Panc1 (cell line): ENCODE data around the gene C11orf68. TPM values are rescaled to one million over a fixed set of nuclear protein-coding genes. Genes with fewer than 3 reads are reported as not detected.

ENCODE experiments used
- ATAC-seq: fragments of 200-7000 bp; cut with Tn5 transposase; 2 replicates; pipeline ENCODE4 v1.9.1; 2020; ENCODE audit warnings: mild to moderate bottlenecking, moderate library complexity
- BruUV-seq: library from RNA; stranded (reverse); fragments of 400-500 nt; replicated peaks from 2 replicates; lab custom pipeline; 2021; lab: Mats Ljungman, UMichigan
- CTCF ChIA-PET: fragments of 300-600 bp; sonication (Branson Sonifier 250); formaldehyde crosslinking; loops from one replicate; lab custom pipeline; 2022; ENCODE audit warnings: antibody characterized with exemption; lab: Charles Lee
- POLR2A ChIA-PET: fragments of 300-600 bp; sonication (Branson Sonifier 250); formaldehyde crosslinking; loops from one replicate; lab custom pipeline; 2022; ENCODE audit warnings: antibody characterized with exemption; lab: Charles Lee
- DNase-seq: peaks from one replicate; pipeline ENCODE4 v3.0.0-alpha.2; 2010; ENCODE audit warnings: low read depth, low spot score
- H3K27ac ChIP-seq: 2 replicates; pipeline ENCODE4 v1.5.1; 2011; ENCODE audit warnings: mild to moderate bottlenecking, low read length, inconsistent platforms
- H3K27me3 ChIP-seq: fragments of 200-500 bp; sonication (Bioruptor generic); 2 replicates; pipeline ENCODE4 v1.6.0; 2014; ENCODE audit warnings: low read length, inconsistent platforms; ENCODE audit not compliant: control insufficient read depth, insufficient read depth
- H3K36me3 ChIP-seq: fragments of 200-500 bp; sonication (Bioruptor generic); 2 replicates; pipeline ENCODE4 v1.5.1; 2014; ENCODE audit warnings: inconsistent platforms, mild to moderate bottlenecking, low read length, moderate library complexity; ENCODE audit not compliant: control insufficient read depth, insufficient read depth
- H3K4me1 ChIP-seq: 2 replicates; pipeline ENCODE4 v1.5.1; 2011; ENCODE audit warnings: inconsistent platforms, mild to moderate bottlenecking, low read length, moderate library complexity; ENCODE audit not compliant: control insufficient read depth, insufficient read depth
- H3K4me3 ChIP-seq, 2 experiments: 2 replicates each; pipeline ENCODE4 v1.5.1; 2011 to 2012; ENCODE audit warnings: low read depth in 2 of 2, low read length in 2 of 2, mild to moderate bottlenecking in 2 of 2, inconsistent platforms in 1 of 2, moderate library complexity in 1 of 2
- H3K9me3 ChIP-seq: fragments of 200-500 bp; sonication (Bioruptor generic); 2 replicates; pipeline ENCODE4 v1.5.1; 2014; ENCODE audit warnings: low read depth, mild to moderate bottlenecking, inconsistent platforms, low read length, moderate library complexity; ENCODE audit not compliant: control insufficient read depth, insufficient read depth
- POLR2AphosphoS5 ChIP-seq: IDR thresholded peaks from 2 replicates; pipeline ENCODE4 v1.6.1; 2012; ENCODE audit warnings: mild to moderate bottlenecking, low read depth, low read length, moderate library complexity
- SIN3A ChIP-seq: IDR thresholded peaks from 2 replicates; pipeline ENCODE4 v1.6.1; 2012; ENCODE audit warnings: low read depth, mild to moderate bottlenecking, low read length, moderate library complexity, borderline replicate concordance; ENCODE audit not compliant: insufficient read depth
- TCF7L2 ChIP-seq: IDR thresholded peaks from 2 replicates; pipeline ENCODE4 v1.6.1; 2011; ENCODE audit warnings: mild to moderate bottlenecking, low read depth, low read length, inconsistent platforms
- in situ Hi-C: cut with HindIII; loops from 2 replicates; pipeline ENCODE4 v1.10.0; 2016; ENCODE audit warnings: low sequenced_read_pairs, low pct_unique_long_range_greater_than_20kb
- intact Hi-C: fragments of 100-400 bp; cut with micrococcal nuclease; formaldehyde crosslinking; loops from one replicate; pipeline ENCODE4 v1.10.0; 2022; ENCODE audit not compliant: unreplicated experiment
- total RNA-seq: library from RNA; stranded (reverse); gene quantifications from one replicate; pipeline ENCODE4 v1.2.1, GENCODE V29; 2021; ENCODE audit not compliant: unreplicated experiment
- TF ChIP-seq, protein P1 (sequence below), 2 experiments: IDR thresholded peaks; 2 replicates each; pipeline ENCODE4 v1.6.1; 2011 to 2012; ENCODE audit warnings: low read depth in 2 of 2, control low read depth in 1 of 2, low read length in 1 of 2, mild to moderate bottlenecking in 1 of 2, moderate library complexity in 1 of 2; ENCODE audit not compliant: insufficient read depth in 1 of 2
- TF ChIP-seq, protein P2 (sequence below): fragments of 450-650 bp; IDR thresholded peaks from 2 replicates; pipeline ENCODE4 v1.5.1; 2017; ENCODE audit warnings: mild to moderate bottlenecking

The C11orf68 gene
- total RNA-seq, 1 experiment from 2014 or later: 84.7 TPM

DNA sequence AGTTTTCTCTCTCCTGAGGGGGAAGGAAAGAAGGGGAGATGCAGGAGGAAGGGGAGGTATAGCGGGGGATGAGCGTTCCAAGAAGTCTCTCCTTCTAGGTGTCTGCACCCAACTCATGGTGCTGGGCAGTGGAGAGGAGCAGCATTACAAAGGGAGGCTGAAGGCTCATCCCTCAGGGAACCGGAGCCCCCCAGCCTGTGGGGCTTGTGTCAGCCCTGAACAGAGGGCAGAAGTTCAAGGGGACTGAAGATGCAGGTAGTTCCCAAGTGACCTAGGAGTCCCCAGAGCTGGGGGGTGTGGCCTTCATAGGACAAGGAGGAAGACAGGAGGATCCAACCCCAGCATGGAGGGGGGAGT is 1.8 kb downstream of the C11orf68 start:
- ATAC-seq: no peak
- POLR2A ChIA-PET: interaction anchor here (1.2 to 3.8 kb wide), 2 partner anchors 15 to 19 kb away, joined by 4 to 35 read pairs; partner anchors contain the start of gene FOSL1
- CTCF ChIA-PET: no interaction called here
- Histone ChIP-seq H3K27me3 (no peaks in the 10 kb centered on the region), H3K27ac (peak overlapping the region; percentile 99), H3K9me3 (no peaks in the 10 kb centered on the region), H3K4me3 (peak overlapping the region; percentile 86 to 97), H3K36me3 (peaks cover 3% of the 10 kb centered on the region; the same call in 1 of the 2 replicates), H3K4me1 (peaks cover 72% of the 10 kb centered on the region)
- TF ChIP-seq POLR2AphosphoS5 (no peak), TCF7L2 (no peak), SIN3A (no peak)
- TF ChIP-seq, protein P1, sequence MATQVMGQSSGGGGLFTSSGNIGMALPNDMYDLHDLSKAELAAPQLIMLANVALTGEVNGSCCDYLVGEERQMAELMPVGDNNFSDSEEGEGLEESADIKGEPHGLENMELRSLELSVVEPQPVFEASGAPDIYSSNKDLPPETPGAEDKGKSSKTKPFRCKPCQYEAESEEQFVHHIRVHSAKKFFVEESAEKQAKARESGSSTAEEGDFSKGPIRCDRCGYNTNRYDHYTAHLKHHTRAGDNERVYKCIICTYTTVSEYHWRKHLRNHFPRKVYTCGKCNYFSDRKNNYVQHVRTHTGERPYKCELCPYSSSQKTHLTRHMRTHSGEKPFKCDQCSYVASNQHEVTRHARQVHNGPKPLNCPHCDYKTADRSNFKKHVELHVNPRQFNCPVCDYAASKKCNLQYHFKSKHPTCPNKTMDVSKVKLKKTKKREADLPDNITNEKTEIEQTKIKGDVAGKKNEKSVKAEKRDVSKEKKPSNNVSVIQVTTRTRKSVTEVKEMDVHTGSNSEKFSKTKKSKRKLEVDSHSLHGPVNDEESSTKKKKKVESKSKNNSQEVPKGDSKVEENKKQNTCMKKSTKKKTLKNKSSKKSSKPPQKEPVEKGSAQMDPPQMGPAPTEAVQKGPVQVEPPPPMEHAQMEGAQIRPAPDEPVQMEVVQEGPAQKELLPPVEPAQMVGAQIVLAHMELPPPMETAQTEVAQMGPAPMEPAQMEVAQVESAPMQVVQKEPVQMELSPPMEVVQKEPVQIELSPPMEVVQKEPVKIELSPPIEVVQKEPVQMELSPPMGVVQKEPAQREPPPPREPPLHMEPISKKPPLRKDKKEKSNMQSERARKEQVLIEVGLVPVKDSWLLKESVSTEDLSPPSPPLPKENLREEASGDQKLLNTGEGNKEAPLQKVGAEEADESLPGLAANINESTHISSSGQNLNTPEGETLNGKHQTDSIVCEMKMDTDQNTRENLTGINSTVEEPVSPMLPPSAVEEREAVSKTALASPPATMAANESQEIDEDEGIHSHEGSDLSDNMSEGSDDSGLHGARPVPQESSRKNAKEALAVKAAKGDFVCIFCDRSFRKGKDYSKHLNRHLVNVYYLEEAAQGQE (IDR thresholded peaks at IDR 0.05; ENCODE audit: insufficient read depth in 1 of 2, low read depth in 2 of 2, low read length in 1 of 2): no peak
- TF ChIP-seq, protein P2, sequence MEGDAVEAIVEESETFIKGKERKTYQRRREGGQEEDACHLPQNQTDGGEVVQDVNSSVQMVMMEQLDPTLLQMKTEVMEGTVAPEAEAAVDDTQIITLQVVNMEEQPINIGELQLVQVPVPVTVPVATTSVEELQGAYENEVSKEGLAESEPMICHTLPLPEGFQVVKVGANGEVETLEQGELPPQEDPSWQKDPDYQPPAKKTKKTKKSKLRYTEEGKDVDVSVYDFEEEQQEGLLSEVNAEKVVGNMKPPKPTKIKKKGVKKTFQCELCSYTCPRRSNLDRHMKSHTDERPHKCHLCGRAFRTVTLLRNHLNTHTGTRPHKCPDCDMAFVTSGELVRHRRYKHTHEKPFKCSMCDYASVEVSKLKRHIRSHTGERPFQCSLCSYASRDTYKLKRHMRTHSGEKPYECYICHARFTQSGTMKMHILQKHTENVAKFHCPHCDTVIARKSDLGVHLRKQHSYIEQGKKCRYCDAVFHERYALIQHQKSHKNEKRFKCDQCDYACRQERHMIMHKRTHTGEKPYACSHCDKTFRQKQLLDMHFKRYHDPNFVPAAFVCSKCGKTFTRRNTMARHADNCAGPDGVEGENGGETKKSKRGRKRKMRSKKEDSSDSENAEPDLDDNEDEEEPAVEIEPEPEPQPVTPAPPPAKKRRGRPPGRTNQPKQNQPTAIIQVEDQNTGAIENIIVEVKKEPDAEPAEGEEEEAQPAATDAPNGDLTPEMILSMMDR: no peak
- no TSS peak for BruUV-seq
- in situ Hi-C loops (no loop called here), intact Hi-C loops (no loop called here)
- no peak for DNase-seq

DNA sequence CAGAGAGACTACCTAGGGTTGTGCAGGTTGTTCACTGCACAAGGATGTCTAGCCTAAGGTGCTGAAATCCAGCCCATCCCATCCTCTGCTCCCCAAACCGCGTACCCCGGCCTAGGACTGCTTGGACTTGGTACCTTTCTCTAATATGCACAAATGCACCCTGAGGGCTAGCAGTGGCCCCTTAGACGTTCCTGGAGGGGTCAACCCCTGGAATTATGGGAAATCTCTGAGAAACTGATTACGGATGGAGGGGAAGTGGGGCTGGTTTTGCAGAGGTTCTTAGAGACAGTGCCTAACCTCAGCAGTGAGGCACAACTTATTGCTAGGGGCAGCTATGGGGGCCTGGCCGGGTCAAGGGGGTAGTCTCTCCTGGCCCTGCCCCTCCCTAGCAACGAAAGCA is 2.5 kb downstream of the C11orf68 start:
- POLR2A ChIA-PET: interaction anchor here (0.6 to 3.8 kb wide), 7 partner anchors 10 to 1725 kb away, joined by 4 to 35 read pairs (median 8); partner anchors contain the start of genes FIBP and FOSL1
- ATAC-seq: peak; percentile 3
- H3K36me3 ChIP-seq: peaks cover 3% of the 10 kb centered on the region; the same call in 1 of the 2 replicates
- no peak for DNase-seq
- no peaks in the 10 kb centered on the region for H3K9me3 ChIP-seq
- no TSS peak for BruUV-seq
- TF ChIP-seq, protein P1 (IDR thresholded peaks at IDR 0.05; ENCODE audit: insufficient read depth in 1 of 2, low read depth in 2 of 2, low read length in 1 of 2): no peak
- TF ChIP-seq, protein P2: no peak
- TF ChIP-seq POLR2AphosphoS5: peak; percentile 17
- no peak; the same call in 1 of the 2 replicates for TF ChIP-seq SIN3A
- TF ChIP-seq TCF7L2: no peak
- H3K4me3 ChIP-seq: peak overlapping the region; percentile 86 to 97
- CTCF ChIA-PET: interaction anchor here (1.0 to 1.5 kb wide), 2 partner anchors 16 to 26 kb away, joined by 3 to 4 read pairs; partner anchors contain the start of genes CCDC85B and FOSL1
- H3K27me3 ChIP-seq: no peaks in the 10 kb centered on the region
- peaks cover 77% of the 10 kb centered on the region for H3K4me1 ChIP-seq
- intact Hi-C loops: no loop called here
- in situ Hi-C loops: no loop called here
- H3K27ac ChIP-seq: peak overlapping the region; percentile 99
